ENCODE data around the gene TRMT112. TPM values are rescaled to one million over a fixed set of nuclear protein-coding genes. Genes with fewer than 3 reads are reported as not detected.

Gene TRMT112
- total and polyA plus RNA-seq, 10 of the 15 experiments (the other 5 are each of a cell fraction or from before 2014, with no cell fraction given): 212 to 455 (median 308) TPM

DNA sequence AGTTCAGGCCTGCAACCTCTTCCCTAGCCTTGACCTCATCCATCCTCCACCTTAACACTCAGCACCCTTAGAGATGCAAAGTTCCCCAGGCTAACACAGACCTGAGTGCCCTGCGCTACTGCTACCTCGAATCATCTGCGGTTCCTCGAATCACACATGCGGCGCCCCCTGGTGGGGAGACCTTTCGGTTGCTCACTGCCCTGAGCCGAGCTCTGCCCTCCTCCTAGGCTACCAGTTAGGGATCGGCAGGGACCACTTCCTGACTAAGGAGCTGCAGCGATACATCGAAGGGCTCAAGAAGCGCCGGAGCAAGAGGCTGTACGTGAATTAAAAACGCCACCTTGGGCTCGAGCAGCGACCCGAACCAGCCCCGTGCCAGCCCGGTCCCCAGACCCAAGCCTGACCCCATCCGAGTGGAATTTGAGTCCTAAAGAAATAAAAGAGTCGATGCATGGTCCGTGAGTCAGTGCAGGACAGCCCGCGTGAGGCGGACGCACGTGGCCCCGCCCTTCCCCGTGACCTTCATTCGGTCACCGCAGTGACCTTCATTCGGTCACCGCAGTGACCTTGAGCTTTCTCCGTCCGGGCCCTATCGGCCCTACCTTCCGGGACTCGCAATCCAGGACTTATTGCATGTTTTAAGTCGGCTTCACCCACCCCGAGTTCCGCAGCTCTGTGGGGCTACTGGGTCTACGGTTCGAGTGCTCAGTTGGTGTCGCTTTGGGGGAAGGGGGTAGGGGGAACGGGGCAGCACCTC, 12.9 kb downstream of the TRMT112 start (continued):
- TF ChIP-seq, protein P1, sequence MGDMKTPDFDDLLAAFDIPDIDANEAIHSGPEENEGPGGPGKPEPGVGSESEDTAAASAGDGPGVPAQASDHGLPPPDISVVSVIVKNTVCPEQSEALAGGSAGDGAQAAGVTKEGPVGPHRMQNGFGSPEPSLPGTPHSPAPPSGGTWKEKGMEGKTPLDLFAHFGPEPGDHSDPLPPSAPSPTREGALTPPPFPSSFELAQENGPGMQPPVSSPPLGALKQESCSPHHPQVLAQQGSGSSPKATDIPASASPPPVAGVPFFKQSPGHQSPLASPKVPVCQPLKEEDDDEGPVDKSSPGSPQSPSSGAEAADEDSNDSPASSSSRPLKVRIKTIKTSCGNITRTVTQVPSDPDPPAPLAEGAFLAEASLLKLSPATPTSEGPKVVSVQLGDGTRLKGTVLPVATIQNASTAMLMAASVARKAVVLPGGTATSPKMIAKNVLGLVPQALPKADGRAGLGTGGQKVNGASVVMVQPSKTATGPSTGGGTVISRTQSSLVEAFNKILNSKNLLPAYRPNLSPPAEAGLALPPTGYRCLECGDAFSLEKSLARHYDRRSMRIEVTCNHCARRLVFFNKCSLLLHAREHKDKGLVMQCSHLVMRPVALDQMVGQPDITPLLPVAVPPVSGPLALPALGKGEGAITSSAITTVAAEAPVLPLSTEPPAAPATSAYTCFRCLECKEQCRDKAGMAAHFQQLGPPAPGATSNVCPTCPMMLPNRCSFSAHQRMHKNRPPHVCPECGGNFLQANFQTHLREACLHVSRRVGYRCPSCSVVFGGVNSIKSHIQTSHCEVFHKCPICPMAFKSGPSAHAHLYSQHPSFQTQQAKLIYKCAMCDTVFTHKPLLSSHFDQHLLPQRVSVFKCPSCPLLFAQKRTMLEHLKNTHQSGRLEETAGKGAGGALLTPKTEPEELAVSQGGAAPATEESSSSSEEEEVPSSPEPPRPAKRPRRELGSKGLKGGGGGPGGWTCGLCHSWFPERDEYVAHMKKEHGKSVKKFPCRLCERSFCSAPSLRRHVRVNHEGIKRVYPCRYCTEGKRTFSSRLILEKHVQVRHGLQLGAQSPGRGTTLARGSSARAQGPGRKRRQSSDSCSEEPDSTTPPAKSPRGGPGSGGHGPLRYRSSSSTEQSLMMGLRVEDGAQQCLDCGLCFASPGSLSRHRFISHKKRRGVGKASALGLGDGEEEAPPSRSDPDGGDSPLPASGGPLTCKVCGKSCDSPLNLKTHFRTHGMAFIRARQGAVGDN (IDR thresholded peaks at IDR 0.05): 0 out of 2 replicates have a peak, but pooled peaks have one; percentile 45
- TF ChIP-seq, protein P2, sequence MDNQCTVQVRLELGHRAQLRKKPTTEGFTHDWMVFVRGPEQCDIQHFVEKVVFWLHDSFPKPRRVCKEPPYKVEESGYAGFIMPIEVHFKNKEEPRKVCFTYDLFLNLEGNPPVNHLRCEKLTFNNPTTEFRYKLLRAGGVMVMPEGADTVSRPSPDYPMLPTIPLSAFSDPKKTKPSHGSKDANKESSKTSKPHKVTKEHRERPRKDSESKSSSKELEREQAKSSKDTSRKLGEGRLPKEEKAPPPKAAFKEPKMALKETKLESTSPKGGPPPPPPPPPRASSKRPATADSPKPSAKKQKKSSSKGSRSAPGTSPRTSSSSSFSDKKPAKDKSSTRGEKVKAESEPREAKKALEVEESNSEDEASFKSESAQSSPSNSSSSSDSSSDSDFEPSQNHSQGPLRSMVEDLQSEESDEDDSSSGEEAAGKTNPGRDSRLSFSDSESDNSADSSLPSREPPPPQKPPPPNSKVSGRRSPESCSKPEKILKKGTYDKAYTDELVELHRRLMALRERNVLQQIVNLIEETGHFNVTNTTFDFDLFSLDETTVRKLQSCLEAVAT (IDR thresholded peaks at IDR 0.05): peak; percentile 84
- no peak for TF ChIP-seq SIX5 (IDR thresholded peaks at IDR 0.05; ENCODE audit: low read depth, low read length, severe bottlenecking)

DNA sequence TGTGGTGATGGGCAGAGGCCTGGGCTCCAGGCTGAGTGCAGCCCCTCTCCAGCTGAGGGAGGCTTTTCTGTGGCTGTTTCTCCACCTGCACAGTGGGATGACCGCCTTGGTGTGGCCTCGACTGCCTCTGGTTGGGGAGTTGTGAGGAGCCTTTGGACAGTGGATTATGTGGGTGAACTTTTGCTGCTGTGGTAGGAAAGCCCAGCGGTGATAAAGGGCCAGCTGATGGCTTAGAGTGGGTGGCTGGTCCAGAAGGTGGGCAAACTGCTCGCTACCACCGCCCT, 13.4 kb downstream of the TRMT112 start:
- Histone ChIP-seq H3K4me2 (ENCODE audit: control insufficient read depth, insufficient read depth) (peak overlapping the region; percentile 46), H3K9me3 (replicated peaks; ENCODE audit: control insufficient read depth, insufficient read depth, low read length) (no peaks in the 10 kb centered on the region), H3K36me3 (ENCODE audit: control insufficient read depth in 2 of 2, insufficient read depth in 2 of 2, low read length in 1 of 2) (peaks cover 0 to 3% of the 10 kb centered on the region in 2 experiments; a peak in 2 of 4 replicates), H3K4me1 (ENCODE audit: control insufficient read depth, insufficient read depth, low read length) (peaks cover 27% of the 10 kb centered on the region), H3K27me3 (replicated peaks in 1 of 2; ENCODE audit: control insufficient read depth in 2 of 2, insufficient read depth in 2 of 2, low read length in 1 of 2) (peaks cover 5 to 17% of the 10 kb centered on the region in 2 experiments; a peak in 3 of 4 replicates), H4K20me1 (ENCODE audit: control insufficient read depth, insufficient read depth) (no peaks in the 10 kb centered on the region), H3K4me3 (peak overlapping the region; percentile 72), H3K9ac (ENCODE audit: control insufficient read depth, insufficient read depth, low read length) (peak overlapping the region; percentile 81; the same call in 1 of the 2 replicates), H3K27ac (ENCODE audit: control insufficient read depth, insufficient read depth) (peak overlapping the region; percentile 90), H3K79me2 (ENCODE audit: control insufficient read depth, insufficient read depth, low read length) (peaks cover 22% of the 10 kb centered on the region), H2AFZ (ENCODE audit: control insufficient read depth, low read depth, low read length) (no peak overlapping the region)
- BruUV-seq (replicated peaks): no TSS peak
- DNase-seq (ENCODE audit: low read depth, low spot score) (no peak), FAIRE-seq (no peak), ATAC-seq (no peak)
- TF ChIP-seq BACH1 (IDR thresholded peaks at IDR 0.05; ENCODE audit: borderline replicate concordance) (no peak), EGR1 (IDR thresholded peaks at IDR 0.05; ENCODE audit: borderline replicate concordance in 1 of 2, low read depth in 2 of 2, low read length in 2 of 2) (0 out of 3 replicates have a peak, but pooled peaks of 1 of the 2 experiments have one; percentile 13)
- POLR2A ChIA-PET: interaction anchor here (0.6 to 5.8 kb wide), 17 partner anchors 13 to 319 kb away, joined by 3 to 70 read pairs (median 6); partner anchors contain the start of genes BAD, FERMT3, FKBP2 and NUDT22
- in situ Hi-C loops (cut with MboI) (loop anchor here (5.0 kb wide), 1 partner anchor 102 kb away; no protein-coding TSS in a partner anchor), intact Hi-C loops (cut with micrococcal nuclease; ENCODE audit: unreplicated experiment) (loop anchor here (1.0 to 5.0 kb wide), 3 partner anchors 63 to 632 kb away; partner anchors contain the start of genes ATL3 and FKBP2)
- RAD21 ChIA-PET (ENCODE audit: unreplicated experiment): interaction anchor here (0.9 to 5.8 kb wide), 13 partner anchors 14 to 97 kb away, joined by 3 to 125 read pairs (median 7); partner anchors contain the start of genes FERMT3, FKBP2, GPR137 and NUDT22
- SMC1A ChIA-PET (ENCODE audit: uncharacterized antibody, unreplicated experiment): interaction anchor here (0.7 to 5.7 kb wide), 9 partner anchors 14 to 151 kb away, joined by 3 to 98 read pairs (median 7); partner anchors contain the start of genes FERMT3, FKBP2, PRDX5 and TRMT112
- 9% methylated on average over 5 of the region's 5 CpGs for WGBS (ENCODE audit: insufficient coverage, insufficient replicate concordance, low lambda C conversion rate, missing lambda C conversion rate)
- CTCF ChIA-PET: interaction anchor here (0.8 to 5.8 kb wide), 26 partner anchors 13 to 346 kb away, joined by 3 to 238 read pairs (median 6); partner anchors contain the start of genes BAD, CCDC88B, FERMT3 and GPR137

All from GM12878 (cell line).